Endothelial cell of umbilical vein (primary cell): ENCODE measurements around the gene MTCL1. TPM values are rescaled to one million over a fixed set of nuclear protein-coding genes. Genes with fewer than 3 reads are reported as not detected.

Experiments
- BruUV-seq: library from RNA; stranded (reverse); fragments of 400-500 nt; replicated peaks from 2 replicates; lab custom pipeline; 2021; lab: Mats Ljungman, UMichigan
- CTCF ChIA-PET: fragments of 300-600, 350-600 bp; sonication (Branson Sonifier 250); formaldehyde crosslinking; loops from one replicate; lab custom pipeline; 2021; ENCODE audit warnings: antibody characterized with exemption, inconsistent platforms; lab: Charles Lee
- POLR2A ChIA-PET: fragments of 300-600, 350-600 bp; sonication (Branson Sonifier 250); formaldehyde crosslinking; loops from one replicate; lab custom pipeline; 2021; ENCODE audit warnings: antibody characterized with exemption, inconsistent platforms; lab: Charles Lee
- DNase-seq: peaks from one replicate; pipeline ENCODE4 v3.0.0-alpha.2; 2011; ENCODE audit warnings: low read depth, low spot score
- FAIRE-seq: peaks from 2 replicates; lab custom pipeline; 2011; peaks lifted over from hg19 to GRCh38; lab: Jason Lieb, UNC
- H2AFZ ChIP-seq: 2 replicates; pipeline ENCODE4 v1.6.0; 2012; ENCODE audit warnings: low read depth, low read length, control low read depth, inconsistent platforms
- H3K27ac ChIP-seq: 2 replicates; pipeline ENCODE4 v1.5.1; 2011; ENCODE audit warnings: low read depth, mild to moderate bottlenecking, control low read depth, low read length, moderate library complexity; ENCODE audit not compliant: insufficient read depth
- H3K27me3 ChIP-seq, 2 experiments: 2 replicates each; pipeline versions ENCODE4 v1.6.0 to v1.6.1; 2011; ENCODE audit warnings: low read length in 2 of 2, mixed read lengths in 1 of 2; ENCODE audit not compliant: control insufficient read depth in 2 of 2, insufficient read depth in 2 of 2
- H3K36me3 ChIP-seq, 2 experiments: 2 replicates in 1 of 2; 3 replicates in 1 of 2; pipeline ENCODE4 v1.5.1; 2011; ENCODE audit warnings: low read length in 2 of 2, mild to moderate bottlenecking in 1 of 2, moderate library complexity in 1 of 2; ENCODE audit not compliant: control insufficient read depth in 2 of 2, insufficient read depth in 2 of 2; ENCODE audit errors: extremely low read depth in 1 of 2
- H3K4me1 ChIP-seq: 3 replicates; pipeline ENCODE4 v1.5.1; 2011; ENCODE audit warnings: mild to moderate bottlenecking, low read length; ENCODE audit not compliant: control insufficient read depth, insufficient read depth; ENCODE audit errors: extremely low read depth
- H3K4me2 ChIP-seq: 2 replicates; pipeline ENCODE4 v1.6.1; 2011; ENCODE audit warnings: low read length, control low read depth, mixed read lengths; ENCODE audit not compliant: insufficient read depth
- H3K4me3 ChIP-seq, 3 experiments: fragments of 200-600 bp in 1 of 3; sonication (generic), shearing (Covaris generic) in 1 of 3; replicated peaks in 1 of 3; 2 replicates each; pipeline ENCODE4 v1.5.1; 2011 to 2016; ENCODE audit warnings: control low read depth in 3 of 3, low read length in 3 of 3, mild to moderate bottlenecking in 2 of 3, inconsistent platforms in 1 of 3, low read depth in 1 of 3, moderate library complexity in 1 of 3; ENCODE audit not compliant: insufficient read depth in 1 of 3
- H3K79me2 ChIP-seq: 2 replicates; pipeline ENCODE4 v1.6.0; 2012; ENCODE audit warnings: low read length, inconsistent platforms; ENCODE audit not compliant: control insufficient read depth, insufficient read depth
- H3K9ac ChIP-seq: replicated peaks from 2 replicates; pipeline ENCODE3; 2011; ENCODE audit warnings: low read length, control low read depth; ENCODE audit not compliant: insufficient read depth; ENCODE audit errors: extremely low read depth
- H3K9me1 ChIP-seq: replicated peaks from 3 replicates; pipeline ENCODE4 v1.6.0; 2011; ENCODE audit warnings: mild to moderate bottlenecking, low read length; ENCODE audit not compliant: control insufficient read depth, insufficient read depth; ENCODE audit errors: extremely low read depth
- H3K9me3 ChIP-seq: replicated peaks from 2 replicates; pipeline ENCODE4 v1.5.1; 2012; ENCODE audit warnings: low read length, inconsistent platforms; ENCODE audit not compliant: control insufficient read depth, insufficient read depth
- H4K20me1 ChIP-seq: replicated peaks from 2 replicates; pipeline ENCODE3; 2011; ENCODE audit warnings: mild to moderate bottlenecking, low read length; ENCODE audit not compliant: control insufficient read depth, insufficient read depth; ENCODE audit errors: extremely low read depth
- EZH2 ChIP-seq: IDR thresholded peaks from 2 replicates; pipeline ENCODE4 v1.6.1; 2012; ENCODE audit warnings: borderline replicate concordance, low read depth, mild to moderate bottlenecking, moderate library complexity, low read length, inconsistent platforms; ENCODE audit not compliant: severe bottlenecking
- FOS ChIP-seq: IDR thresholded peaks from 2 replicates; pipeline ENCODE4 v1.6.1; 2011; ENCODE audit warnings: mild to moderate bottlenecking, low read length, moderate library complexity, borderline replicate concordance; ENCODE audit not compliant: insufficient read depth
- GATA2 ChIP-seq: IDR thresholded peaks from 2 replicates; pipeline ENCODE4 v1.7.0; 2011; ENCODE audit warnings: low read depth, mild to moderate bottlenecking, moderate library complexity, mixed read lengths, low read length; ENCODE audit not compliant: insufficient read length, insufficient read depth
- JUN ChIP-seq: IDR thresholded peaks from 2 replicates; pipeline ENCODE4 v1.6.1; 2011; ENCODE audit warnings: borderline replicate concordance, low read depth; ENCODE audit not compliant: insufficient read length, insufficient read depth
- MAX ChIP-seq: IDR thresholded peaks from 2 replicates; pipeline ENCODE4 v1.6.1; 2011; ENCODE audit not compliant: insufficient read depth, insufficient read length
- MYC ChIP-seq: IDR thresholded peaks from one replicate; pipeline ENCODE4 v1.6.1; 2011; ENCODE audit warnings: mild to moderate bottlenecking, low read depth, low read length
- POLR2A ChIP-seq: IDR thresholded peaks from 2 replicates; pipeline ENCODE4 v1.6.1; 2012; ENCODE audit warnings: low read depth, mild to moderate bottlenecking, control low read depth, low read length
- POLR2AphosphoS5 ChIP-seq: IDR thresholded peaks from 2 replicates; pipeline ENCODE4 v1.6.1; 2012; ENCODE audit warnings: low read depth, mild to moderate bottlenecking, control low read depth, low read length, moderate library complexity; ENCODE audit not compliant: insufficient read depth
- dilution Hi-C: fragments of 300-500 bp; cut with MboI; formaldehyde crosslinking; loops from one replicate; pipeline ENCODE4 v1.15.0; 2019; ENCODE audit warnings: low sequenced_read_pairs; ENCODE audit not compliant: extremely low pct_ligation_motif_present
- intact Hi-C: fragments of 100-400 bp; cut with micrococcal nuclease; formaldehyde crosslinking; loops from one replicate; pipeline ENCODE4 v1.10.0; 2022
- polyA plus RNA-seq, 4 experiments: library from polyadenylated mRNA; depleted of rRNA in 3 of 4; stranded (reverse) in 3 of 4; unstranded in 1 of 4; fragments of >200 nt; gene quantifications; 2 replicates each; pipeline versions ENCODE4 v1.2.1 to v1.2.3, GENCODE V29; 2011 to 2012; ENCODE audit warnings: missing spikeins in 1 of 4
- total RNA-seq: library from RNA; stranded (reverse); gene quantifications from 2 replicates; pipeline ENCODE4 v1.2.3, GENCODE V29; 2021
- TF ChIP-seq, protein P1 (sequence below), 2 donors: IDR thresholded peaks; 1 replicate in 1 of 2; 2 replicates in 1 of 2; pipeline ENCODE4 v1.5.1; 2011; ENCODE audit warnings: low read length in 2 of 2, mild to moderate bottlenecking in 2 of 2, moderate library complexity in 2 of 2, control low read depth in 1 of 2, inconsistent platforms in 1 of 2, low read depth in 1 of 2; ENCODE audit not compliant: insufficient read depth in 1 of 2; ENCODE audit errors: extremely low read depth in 1 of 2

MTCL1 gene
- total and polyA plus RNA-seq, 2 donors (not counting 3 experiments of a cell fraction or from before 2014, with no cell fraction given): 11.9 to 75.7 TPM

- Histone ChIP-seq H3K9ac (peak overlapping the region; percentile 34), H2AFZ (no peak overlapping the region), H3K27ac (peak overlapping the region; percentile 67), H3K4me3 (no peak overlapping the region), H3K79me2 (no peaks in the 10 kb centered on the region), H3K4me1 (peaks cover 46% of the 10 kb centered on the region), H3K36me3 (peaks cover 0 to 1% of the 10 kb centered on the region in 2 experiments), H3K9me1 (no peaks in the 10 kb centered on the region), H3K4me2 (no peak overlapping the region), H4K20me1 (no peaks in the 10 kb centered on the region), H3K9me3 (no peaks in the 10 kb centered on the region), H3K27me3 (no peaks in the 10 kb centered on the region)
- DNase-seq: peak; percentile 49
- FAIRE-seq: no peak
- TF ChIP-seq FOS (no peak), GATA2 (peak; percentile 51)
- ChIA-PET POLR2A (no interaction called here), CTCF (interaction anchor here (1.0 to 2.6 kb wide), 4 partner anchors 23 to 264 kb away, joined by 3 to 10 read pairs (median 4); no protein-coding TSS in a partner anchor)
- intact Hi-C loops (no loop called here), dilution Hi-C loops (no loop called here)
- no TSS peak for BruUV-seq
Observed at GRCh38 chr18:8791171-8791651, 85.9 kb downstream of the MTCL1 start.

DNA sequence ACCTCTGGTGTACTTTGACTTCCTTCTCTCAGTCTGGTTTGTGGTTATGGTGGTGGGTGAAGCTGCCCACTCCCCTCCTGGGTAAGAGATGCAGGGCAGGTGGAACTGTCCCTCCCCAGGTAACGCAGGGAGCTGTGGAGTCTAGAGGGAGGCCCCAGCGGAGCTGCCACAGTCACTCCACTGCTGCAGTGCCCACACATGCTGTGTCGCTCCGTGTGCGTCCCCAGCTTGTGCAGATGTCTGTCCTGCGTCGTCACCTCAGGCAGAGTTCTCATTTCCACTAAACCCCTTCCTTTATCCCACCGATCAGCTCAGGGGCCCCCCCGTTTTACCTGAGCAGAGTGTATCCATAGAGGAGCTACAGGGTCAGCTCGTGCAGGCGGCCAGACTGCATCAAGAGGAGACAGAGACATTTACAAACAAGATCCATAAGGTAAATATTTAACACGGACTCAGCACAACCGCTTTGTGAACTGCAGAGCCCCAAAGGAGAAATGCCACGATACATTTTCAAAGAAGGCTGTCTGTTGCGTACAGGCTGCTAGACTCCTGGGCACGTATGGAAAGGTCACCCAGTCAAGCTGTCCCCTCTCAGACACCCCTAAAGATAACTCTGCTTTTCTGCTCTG is 87.4 kb downstream of the MTCL1 start:
- Histone ChIP-seq H3K9me3 (no peaks in the 10 kb centered on the region), H4K20me1 (no peaks in the 10 kb centered on the region), H3K4me3 (no peak overlapping the region), H3K9ac (no peak overlapping the region), H2AFZ (no peak overlapping the region), H3K79me2 (no peaks in the 10 kb centered on the region), H3K27me3 (no peaks in the 10 kb centered on the region), H3K9me1 (no peaks in the 10 kb centered on the region), H3K36me3 (no peaks in the 10 kb centered on the region), H3K4me1 (peaks cover 51% of the 10 kb centered on the region), H3K27ac (no peak overlapping the region), H3K4me2 (no peak overlapping the region)
- FAIRE-seq (no peak), DNase-seq (no peak)
- intact Hi-C loops: no loop called here
- BruUV-seq: no TSS peak
- CTCF ChIA-PET: interaction anchor here (1.3 to 1.6 kb wide), 3 partner anchors 14 to 96 kb away, joined by 3 to 5 read pairs (median 3); no protein-coding TSS in a partner anchor
- POLR2A ChIA-PET: no interaction called here
- dilution Hi-C loops: no loop called here
- TF ChIP-seq EZH2 (no peak), FOS (no peak), MAX (no peak), JUN (no peak), MYC (no peak), GATA2 (no peak), POLR2AphosphoS5 (no peak), POLR2A (no peak)
- TF ChIP-seq, protein P1, sequence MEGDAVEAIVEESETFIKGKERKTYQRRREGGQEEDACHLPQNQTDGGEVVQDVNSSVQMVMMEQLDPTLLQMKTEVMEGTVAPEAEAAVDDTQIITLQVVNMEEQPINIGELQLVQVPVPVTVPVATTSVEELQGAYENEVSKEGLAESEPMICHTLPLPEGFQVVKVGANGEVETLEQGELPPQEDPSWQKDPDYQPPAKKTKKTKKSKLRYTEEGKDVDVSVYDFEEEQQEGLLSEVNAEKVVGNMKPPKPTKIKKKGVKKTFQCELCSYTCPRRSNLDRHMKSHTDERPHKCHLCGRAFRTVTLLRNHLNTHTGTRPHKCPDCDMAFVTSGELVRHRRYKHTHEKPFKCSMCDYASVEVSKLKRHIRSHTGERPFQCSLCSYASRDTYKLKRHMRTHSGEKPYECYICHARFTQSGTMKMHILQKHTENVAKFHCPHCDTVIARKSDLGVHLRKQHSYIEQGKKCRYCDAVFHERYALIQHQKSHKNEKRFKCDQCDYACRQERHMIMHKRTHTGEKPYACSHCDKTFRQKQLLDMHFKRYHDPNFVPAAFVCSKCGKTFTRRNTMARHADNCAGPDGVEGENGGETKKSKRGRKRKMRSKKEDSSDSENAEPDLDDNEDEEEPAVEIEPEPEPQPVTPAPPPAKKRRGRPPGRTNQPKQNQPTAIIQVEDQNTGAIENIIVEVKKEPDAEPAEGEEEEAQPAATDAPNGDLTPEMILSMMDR (IDR thresholded peaks at IDR 0.05; ENCODE audit: extremely low read depth in 1 of 2, insufficient read depth in 1 of 2, low read depth in 1 of 2, low read length in 2 of 2): no peak
